ENCODE data around the gene FDX1. TPM values are rescaled to one million over a fixed set of nuclear protein-coding genes. Genes with fewer than 3 reads are reported as not detected.

The FDX1 gene
- total RNA-seq, 2 experiments from 2014 or later: 9.8 to 11.2 TPM

- H3K4me3 Mint-ChIP-seq: no peak overlapping the region
Measured at GRCh38 chr11:110473706-110474105, 44.0 kb downstream of the FDX1 start.

DNA sequence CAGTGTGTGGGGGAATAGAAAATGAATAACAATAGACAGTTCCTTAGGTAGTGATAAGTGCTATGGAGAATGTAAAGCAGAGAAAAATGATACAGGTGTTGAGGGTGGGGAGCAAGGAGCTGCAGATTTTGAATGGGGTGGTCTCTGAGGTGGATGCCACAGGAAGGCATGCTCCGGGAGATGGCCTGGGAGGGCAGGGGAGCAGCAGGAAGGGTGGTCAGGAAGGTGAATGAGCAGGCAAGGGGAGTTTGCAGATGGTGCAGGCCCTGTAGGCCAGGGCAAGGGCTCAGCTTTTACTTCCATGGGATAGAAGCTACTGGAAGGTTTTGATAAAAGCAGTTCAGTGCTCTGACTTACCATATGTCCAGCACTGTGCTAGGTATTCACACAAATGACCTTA is 44.8 kb downstream of the FDX1 start:
- no peaks in the 10 kb centered on the region for H3K36me3 Mint-ChIP-seq
- no peaks in the 10 kb centered on the region for H3K27me3 Mint-ChIP-seq
- intact Hi-C loops (cut with micrococcal nuclease): no loop called here
- CTCF ChIA-PET: no interaction called here
- no peaks in the 10 kb centered on the region for H3K4me1 Mint-ChIP-seq (ENCODE audit: low read depth)
- no peak overlapping the region for H3K27ac Mint-ChIP-seq
- no peak overlapping the region for H3K4me3 Mint-ChIP-seq
- POLR2A ChIA-PET: no interaction called here
- DNase-seq: no peak
- no peaks in the 10 kb centered on the region for H3K9me3 Mint-ChIP-seq

More at GRCh38 chr11:110473706-110474105, 44.0 kb downstream of the FDX1 start:
- no peak for DNase-seq
- intact Hi-C loops (cut with micrococcal nuclease): no loop called here
- no peaks in the 10 kb centered on the region for H3K36me3 Mint-ChIP-seq
- H3K4me1 Mint-ChIP-seq (ENCODE audit: low read depth): no peaks in the 10 kb centered on the region
- CTCF ChIA-PET: no interaction called here
- POLR2A ChIA-PET: interaction anchor here (0.6 kb wide), 1 partner anchor 98 kb away, joined by 3 read pairs; no protein-coding TSS in a partner anchor
- no peaks in the 10 kb centered on the region for H3K27me3 Mint-ChIP-seq
- no peak overlapping the region for H3K27ac Mint-ChIP-seq
- no peaks in the 10 kb centered on the region for H3K9me3 Mint-ChIP-seq

GRCh38 chr11:110475671-110476070 is 45.9 kb downstream of the FDX1 start:
- CTCF ChIA-PET: no interaction called here
- intact Hi-C loops (cut with micrococcal nuclease): no loop called here
- H3K9me3 Mint-ChIP-seq: no peaks in the 10 kb centered on the region
- H3K4me1 Mint-ChIP-seq (ENCODE audit: low read depth): no peaks in the 10 kb centered on the region
- H3K27me3 Mint-ChIP-seq: no peaks in the 10 kb centered on the region
- POLR2A ChIA-PET: no interaction called here
- no peak overlapping the region for H3K27ac Mint-ChIP-seq
- no peak overlapping the region for H3K4me3 Mint-ChIP-seq
- H3K36me3 Mint-ChIP-seq: no peaks in the 10 kb centered on the region
- no peak for DNase-seq

- no peak for DNase-seq
- no peaks in the 10 kb centered on the region for H3K4me1 Mint-ChIP-seq (ENCODE audit: low read depth)
- H3K27ac Mint-ChIP-seq: no peak overlapping the region
- H3K9me3 Mint-ChIP-seq: no peaks in the 10 kb centered on the region
- no peaks in the 10 kb centered on the region for H3K27me3 Mint-ChIP-seq
- CTCF ChIA-PET: no interaction called here
- H3K4me3 Mint-ChIP-seq: no peak overlapping the region
- intact Hi-C loops (cut with micrococcal nuclease): no loop called here
- POLR2A ChIA-PET: no interaction called here
- no peaks in the 10 kb centered on the region for H3K36me3 Mint-ChIP-seq
Measured at GRCh38 chr11:110478410-110478809, 48.7 kb downstream of the FDX1 start.

DNA sequence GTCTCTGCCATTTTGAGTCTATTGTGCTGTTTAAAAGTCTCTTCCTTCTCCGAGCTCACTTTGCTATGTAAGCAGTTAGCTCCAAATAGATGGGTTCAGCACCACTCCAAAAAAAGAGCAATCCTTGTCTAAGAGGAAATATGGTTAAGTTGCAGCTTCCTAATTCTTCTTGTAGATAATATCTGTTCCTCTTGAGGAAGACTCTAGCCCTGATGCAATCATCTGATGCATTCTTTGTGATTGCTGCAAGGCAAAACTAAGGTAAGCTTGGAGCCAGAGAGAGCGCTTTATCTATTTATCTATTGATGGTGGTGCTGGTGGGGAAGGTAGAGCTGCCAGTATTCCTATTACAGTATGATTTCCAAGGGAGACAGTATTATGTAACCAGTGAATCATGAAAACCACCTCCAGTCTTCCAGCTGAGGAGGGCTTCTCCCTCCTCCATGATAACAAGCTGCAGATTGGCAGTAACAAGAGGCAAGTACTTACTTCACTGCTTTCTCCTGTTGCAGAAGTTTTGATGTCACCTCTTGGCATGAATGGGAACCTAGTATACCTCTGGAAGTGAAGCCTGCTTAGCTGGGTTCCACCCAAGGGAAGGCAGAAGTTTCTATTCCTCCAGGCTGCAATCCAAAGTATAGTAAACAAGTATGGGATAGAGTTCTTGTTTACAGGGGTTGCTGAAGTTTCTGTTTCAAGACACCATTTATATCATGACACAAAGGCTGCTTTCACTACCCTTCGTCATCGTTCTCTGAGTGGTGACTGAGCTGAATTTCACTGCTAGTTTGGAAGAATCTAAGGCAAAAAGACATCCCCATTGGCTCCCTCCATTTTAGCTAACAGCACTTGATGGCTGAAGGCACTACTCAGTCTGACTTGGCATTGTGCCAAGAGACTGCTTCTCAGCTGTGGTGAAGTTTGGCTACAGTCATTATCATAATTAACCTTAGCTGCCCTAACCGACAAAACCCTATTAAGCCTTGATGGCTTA is 49.7 kb downstream of the FDX1 start:
- intact Hi-C loops (cut with micrococcal nuclease): no loop called here
- ChIA-PET CTCF (no interaction called here), POLR2A (no interaction called here)
- no peaks in the 10 kb centered on the region for H3K36me3 Mint-ChIP-seq
- DNase-seq: no peak
- no peaks in the 10 kb centered on the region for H3K4me1 Mint-ChIP-seq (ENCODE audit: low read depth)
- no peaks in the 10 kb centered on the region for H3K9me3 Mint-ChIP-seq
- no peak overlapping the region for H3K4me3 Mint-ChIP-seq
- H3K27ac Mint-ChIP-seq: no peak overlapping the region
- H3K27me3 Mint-ChIP-seq: no peaks in the 10 kb centered on the region

DNA sequence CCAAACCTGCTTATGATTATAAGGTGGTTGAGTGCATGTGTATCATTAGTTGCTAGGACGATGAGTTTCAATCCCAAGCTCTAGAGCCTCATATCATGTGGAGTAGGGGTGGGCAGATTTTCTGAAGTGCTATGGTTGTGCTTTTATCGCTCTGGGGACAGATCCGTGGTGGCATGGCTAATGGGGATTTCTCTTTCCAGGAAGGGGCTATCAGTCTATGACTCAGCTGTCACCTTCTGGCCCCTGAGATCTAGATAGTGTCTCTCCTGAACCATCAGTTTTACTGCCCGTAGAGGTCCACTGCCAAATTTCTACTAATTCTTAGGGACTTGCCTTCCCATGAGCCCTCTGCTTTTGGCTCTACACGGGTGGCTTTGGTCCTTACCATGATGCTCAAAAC is 51.8 kb downstream of the FDX1 start:
- no peaks in the 10 kb centered on the region for H3K9me3 Mint-ChIP-seq
- intact Hi-C loops (cut with micrococcal nuclease): no loop called here
- H3K4me1 Mint-ChIP-seq (ENCODE audit: low read depth): no peaks in the 10 kb centered on the region
- ChIA-PET POLR2A (no interaction called here), CTCF (no interaction called here)
- DNase-seq: no peak
- no peak overlapping the region for H3K27ac Mint-ChIP-seq
- no peaks in the 10 kb centered on the region for H3K36me3 Mint-ChIP-seq
- H3K27me3 Mint-ChIP-seq: no peaks in the 10 kb centered on the region
- no peak overlapping the region for H3K4me3 Mint-ChIP-seq

- Mint-ChIP-seq H3K36me3 (no peaks in the 10 kb centered on the region), H3K9me3 (no peaks in the 10 kb centered on the region), H3K27ac (no peak overlapping the region), H3K4me3 (no peak overlapping the region), H3K4me1 (ENCODE audit: low read depth) (no peaks in the 10 kb centered on the region), H3K27me3 (no peaks in the 10 kb centered on the region)
- CTCF ChIA-PET: no interaction called here
- DNase-seq: no peak
- intact Hi-C loops (cut with micrococcal nuclease): no loop called here
- POLR2A ChIA-PET: no interaction called here
Measured at GRCh38 chr11:110486156-110486555, 56.4 kb downstream of the FDX1 start.

GRCh38 chr11:110488446-110488845 is 58.7 kb downstream of the FDX1 start:
- intact Hi-C loops (cut with micrococcal nuclease): no loop called here
- Mint-ChIP-seq H3K4me3 (no peak overlapping the region), H3K4me1 (ENCODE audit: low read depth) (no peaks in the 10 kb centered on the region), H3K36me3 (no peaks in the 10 kb centered on the region), H3K27ac (no peak overlapping the region), H3K9me3 (no peaks in the 10 kb centered on the region), H3K27me3 (no peaks in the 10 kb centered on the region)
- ChIA-PET POLR2A (no interaction called here), CTCF (no interaction called here)
- no peak for DNase-seq

DNA sequence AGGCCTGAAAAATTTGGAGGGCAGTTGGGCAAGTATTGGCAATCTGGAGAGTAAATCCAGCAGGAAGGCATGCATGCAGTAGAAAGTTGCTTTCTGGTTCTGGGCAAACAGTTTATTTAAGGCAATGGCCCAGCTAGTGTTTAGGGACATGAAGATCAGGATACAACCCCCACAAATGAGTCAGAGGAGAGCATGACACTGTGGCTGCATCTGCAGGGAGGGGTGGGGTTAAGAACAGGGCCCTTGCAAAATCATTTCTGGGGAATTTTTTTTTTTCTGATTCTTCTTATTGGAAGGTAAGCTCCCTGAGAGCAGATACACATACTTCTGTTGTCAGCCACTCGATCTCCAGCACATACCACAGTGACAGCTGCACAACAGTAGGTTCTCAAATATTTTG is 61.1 kb downstream of the FDX1 start:
- no peak overlapping the region for H3K27ac Mint-ChIP-seq
- DNase-seq: no peak
- H3K9me3 Mint-ChIP-seq: no peaks in the 10 kb centered on the region
- CTCF ChIA-PET: no interaction called here
- H3K36me3 Mint-ChIP-seq: no peaks in the 10 kb centered on the region
- POLR2A ChIA-PET: no interaction called here
- intact Hi-C loops (cut with micrococcal nuclease): no loop called here
- no peak overlapping the region for H3K4me3 Mint-ChIP-seq
- no peaks in the 10 kb centered on the region for H3K4me1 Mint-ChIP-seq (ENCODE audit: low read depth)
- no peaks in the 10 kb centered on the region for H3K27me3 Mint-ChIP-seq

DNA sequence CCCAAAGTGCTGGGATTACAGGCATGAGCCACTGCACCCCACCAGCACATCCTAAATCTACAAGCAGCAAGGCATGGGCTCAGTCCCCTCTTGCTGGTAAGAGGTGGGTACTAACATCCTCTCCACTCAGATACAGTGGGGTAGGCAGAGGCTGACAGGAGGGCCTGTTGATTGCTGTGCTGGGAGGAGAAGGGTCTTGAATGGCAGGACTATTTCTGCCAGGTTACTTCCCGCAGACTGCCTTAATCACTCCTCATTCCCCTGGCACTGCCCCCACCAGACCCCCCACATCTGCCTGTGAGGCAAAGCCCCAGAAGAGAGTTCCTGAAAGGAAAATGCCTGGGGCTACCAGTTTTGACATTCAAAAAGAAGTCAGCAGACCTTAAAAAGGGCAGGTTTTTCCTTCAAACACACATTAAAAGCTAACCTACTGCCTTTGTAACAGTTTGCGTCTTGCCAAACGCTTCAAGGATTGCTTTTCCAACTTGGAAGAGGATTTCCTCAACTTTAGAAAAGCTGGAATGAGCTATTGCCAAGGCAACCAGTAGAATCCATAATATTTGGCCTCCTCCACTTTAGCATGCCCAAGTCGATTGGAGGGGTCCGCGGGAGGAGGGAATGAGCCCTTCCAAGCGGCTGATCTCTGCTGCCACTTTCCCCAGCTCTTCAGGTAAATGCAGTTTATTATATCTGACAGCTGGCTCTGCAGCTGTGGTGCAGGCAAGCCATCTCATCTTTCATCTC is 62.0 kb downstream of the FDX1 start:
- DNase-seq: no peak
- Mint-ChIP-seq H3K4me3 (no peak overlapping the region), H3K27me3 (no peaks in the 10 kb centered on the region), H3K4me1 (ENCODE audit: low read depth) (no peaks in the 10 kb centered on the region), H3K9me3 (no peaks in the 10 kb centered on the region), H3K36me3 (no peaks in the 10 kb centered on the region), H3K27ac (no peak overlapping the region)
- ChIA-PET POLR2A (no interaction called here), CTCF (no interaction called here)
- intact Hi-C loops (cut with micrococcal nuclease): no loop called here

DNA sequence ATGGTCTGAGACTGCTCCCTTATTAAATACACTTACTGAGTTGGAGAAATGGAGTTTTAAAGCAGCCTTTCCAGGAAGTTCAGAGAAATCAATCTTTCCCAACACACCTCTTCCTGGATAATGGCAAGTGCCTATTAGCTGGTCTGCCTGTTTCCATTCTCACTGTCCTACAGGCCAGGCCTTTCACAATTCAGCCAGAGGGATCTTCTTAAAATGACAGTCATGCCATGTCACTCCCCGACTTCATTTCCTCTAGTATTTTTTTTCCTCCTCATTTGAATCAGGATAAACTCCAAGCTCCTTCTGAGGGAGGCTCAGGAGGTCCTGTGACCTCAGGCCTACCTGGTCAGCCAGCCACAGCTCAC is 62.6 kb downstream of the FDX1 start:
- intact Hi-C loops (cut with micrococcal nuclease): no loop called here
- DNase-seq: no peak
- ChIA-PET POLR2A (no interaction called here), CTCF (no interaction called here)
- Mint-ChIP-seq H3K36me3 (no peaks in the 10 kb centered on the region), H3K27ac (no peak overlapping the region), H3K9me3 (no peaks in the 10 kb centered on the region), H3K4me1 (ENCODE audit: low read depth) (no peaks in the 10 kb centered on the region), H3K27me3 (no peaks in the 10 kb centered on the region), H3K4me3 (no peak overlapping the region)

DNA sequence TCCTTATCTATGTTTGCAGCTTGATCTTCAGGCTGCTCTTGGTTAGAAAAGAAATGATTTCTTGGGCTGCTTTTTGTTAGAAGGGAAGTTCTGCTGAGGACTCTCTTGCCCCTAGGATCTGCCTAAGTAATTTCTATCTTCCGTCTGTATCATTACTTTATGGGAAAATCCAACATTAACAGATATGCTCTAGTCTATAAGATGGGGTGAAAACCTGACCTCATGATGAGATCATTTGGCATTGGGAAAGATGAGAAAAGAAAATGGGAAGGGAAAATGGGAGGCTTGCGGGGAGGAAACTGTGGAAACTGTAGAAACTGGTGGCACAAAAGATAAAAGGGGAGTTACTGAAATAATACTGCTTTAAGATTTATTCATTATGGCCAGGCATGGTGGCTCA is 63.6 kb downstream of the FDX1 start:
- no peaks in the 10 kb centered on the region for H3K27me3 Mint-ChIP-seq
- ChIA-PET POLR2A (no interaction called here), CTCF (no interaction called here)
- no peak for DNase-seq
- intact Hi-C loops (cut with micrococcal nuclease): no loop called here
- no peaks in the 10 kb centered on the region for H3K9me3 Mint-ChIP-seq
- no peaks in the 10 kb centered on the region for H3K4me1 Mint-ChIP-seq (ENCODE audit: low read depth)
- no peak overlapping the region for H3K4me3 Mint-ChIP-seq
- no peaks in the 10 kb centered on the region for H3K36me3 Mint-ChIP-seq
- H3K27ac Mint-ChIP-seq: no peak overlapping the region

Data from activated CD4-positive, alpha-beta memory T cell treated with anti-CD3 and anti-CD28 coated beads for 36 hours (primary cell).